ENCODE measurements around the gene GIT2. TPM values are rescaled to one million over a fixed set of nuclear protein-coding genes. Genes with fewer than 3 reads are reported as not detected.
A peak's percentile ranks its signal among the peaks of the same experiment; 100 is the strongest.

Gene GIT2
- total and polyA plus RNA-seq, 4 donors = 9.3 to 78.0 (median 39.6) TPM

DNA sequence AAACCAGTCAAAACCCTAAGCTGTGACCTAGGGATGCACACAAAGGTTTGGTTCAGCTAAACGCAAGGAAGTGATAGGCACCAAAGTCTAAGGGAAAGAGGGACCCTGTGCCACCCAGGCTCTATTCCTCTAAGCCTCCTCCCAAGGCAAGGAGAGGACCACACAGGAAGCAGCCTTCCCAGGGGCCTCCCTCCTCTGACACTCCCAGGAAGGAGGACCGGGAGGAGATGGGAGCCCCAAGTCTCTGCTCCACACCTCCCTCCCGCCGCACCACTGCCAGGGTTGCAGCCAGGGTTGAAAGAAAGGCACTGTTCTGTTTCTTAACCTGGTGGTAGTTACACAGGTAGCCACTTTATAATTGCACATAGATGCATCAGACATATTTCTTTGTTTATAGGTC lies 74.2 kb downstream of the GIT2 start:
- peaks cover 3 to 4% of the 10 kb centered on the region in 2 donors for H3K36me3 ChIP-seq (ENCODE audit: control insufficient read depth in 1 of 2, insufficient read depth in 2 of 2, low read length in 1 of 2)
- WGBS, 2 donors = 79 to 81% methylated on average over 4 of the region's 4 CpGs

DNA sequence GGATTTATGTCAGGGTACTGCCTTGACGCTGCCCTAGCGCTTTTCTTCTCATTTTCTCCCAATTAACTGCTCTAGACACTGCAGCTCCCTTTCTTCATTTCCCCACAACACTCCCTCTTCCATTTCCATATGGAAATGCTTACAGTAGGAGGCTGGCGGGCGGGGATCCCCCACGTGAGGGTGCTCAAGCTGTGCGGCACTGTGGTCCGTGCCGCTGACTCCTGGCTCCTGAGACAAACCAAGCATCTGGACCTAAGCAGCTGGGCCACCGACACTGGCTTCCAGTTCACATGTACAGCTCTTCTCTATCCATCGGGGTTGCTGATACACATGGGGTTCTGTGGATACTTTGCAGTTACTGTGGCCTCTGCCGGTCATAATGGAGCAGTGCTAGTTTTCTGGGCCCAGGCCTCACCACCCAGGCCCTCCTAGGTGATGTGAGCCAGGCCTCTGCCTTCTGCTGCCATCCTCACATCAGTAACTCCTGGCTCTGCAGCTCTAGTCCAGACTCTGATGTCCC lies 75.8 kb downstream of the GIT2 start:
- no peak overlapping the region for H3K27ac ChIP-seq (ENCODE audit: low read depth in 1 of 2, low read length in 2 of 2)
- no peak for ATAC-seq (ENCODE audit: low FRiP score)
- no peaks in the 10 kb centered on the region for H3K9me3 ChIP-seq (ENCODE audit: control insufficient read depth, low read length)
- DNase-seq = peak in 1 of 2 donors; percentile 53
- intact Hi-C loops (cut with DNase I) = no loop called here
- peaks cover 3 to 7% of the 10 kb centered on the region in 2 donors for H3K36me3 ChIP-seq (ENCODE audit: control insufficient read depth in 1 of 2, insufficient read depth in 2 of 2, low read length in 1 of 2)
- no peaks in the 10 kb centered on the region for H3K4me1 ChIP-seq (ENCODE audit: control insufficient read depth in 1 of 2, insufficient read depth in 2 of 2, low read length in 2 of 2)
- no peaks in the 10 kb centered on the region for H3K27me3 ChIP-seq (ENCODE audit: control insufficient read depth in 1 of 2, insufficient read depth in 2 of 2, low read length in 1 of 2)
- WGBS, 2 donors = 87 to 89% methylated on average over 11 of the region's 11 CpGs
- no peak overlapping the region for H3K4me3 ChIP-seq (ENCODE audit: low read length in 2 of 2)

More for the DNA sequence above, 74.2 kb downstream of the GIT2 start:
- DNase-seq (peak in 1 of 2 donors; percentile 46), ATAC-seq (ENCODE audit: low FRiP score) (no peak)
- Histone ChIP-seq H3K4me3 (ENCODE audit: low read length in 2 of 2) (no peak overlapping the region), H3K4me1 (ENCODE audit: control insufficient read depth in 1 of 2, insufficient read depth in 2 of 2, low read length in 2 of 2) (no peaks in the 10 kb centered on the region), H3K27me3 (ENCODE audit: control insufficient read depth in 1 of 2, insufficient read depth in 2 of 2, low read length in 1 of 2) (no peaks in the 10 kb centered on the region), H3K9me3 (ENCODE audit: control insufficient read depth, low read length) (no peaks in the 10 kb centered on the region), H3K27ac (ENCODE audit: low read depth in 1 of 2, low read length in 2 of 2) (no peak overlapping the region)
- intact Hi-C loops (cut with DNase I) = no loop called here

DNA sequence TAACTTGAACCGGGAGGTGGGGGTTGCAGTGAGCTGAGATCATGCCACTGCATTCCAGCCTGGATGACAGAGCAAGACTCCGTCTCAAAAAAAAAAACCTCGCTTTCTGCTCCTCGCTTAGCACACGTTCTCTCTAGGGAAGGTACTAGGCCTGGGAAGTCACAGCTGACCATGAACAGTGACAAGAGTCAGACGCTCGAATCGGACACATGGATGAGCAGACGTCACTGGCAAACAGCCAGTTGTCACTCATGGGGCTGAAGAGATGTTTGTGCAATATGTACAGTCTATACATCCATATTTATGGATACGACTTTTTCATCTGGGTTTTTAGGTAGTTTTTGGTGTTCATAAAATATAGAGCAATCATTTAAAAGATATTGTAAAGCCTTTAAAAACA lies 76.7 kb downstream of the GIT2 start:
- Histone ChIP-seq H3K4me3 (ENCODE audit: low read length in 2 of 2) (no peak overlapping the region), H3K36me3 (ENCODE audit: control insufficient read depth in 1 of 2, insufficient read depth in 2 of 2, low read length in 1 of 2) (peaks cover 4 to 10% of the 10 kb centered on the region in 2 donors), H3K9me3 (ENCODE audit: control insufficient read depth, low read length) (no peaks in the 10 kb centered on the region), H3K4me1 (ENCODE audit: control insufficient read depth in 1 of 2, insufficient read depth in 2 of 2, low read length in 2 of 2) (no peaks in the 10 kb centered on the region), H3K27ac (ENCODE audit: low read depth in 1 of 2, low read length in 2 of 2) (no peak overlapping the region), H3K27me3 (ENCODE audit: control insufficient read depth in 1 of 2, insufficient read depth in 2 of 2, low read length in 1 of 2) (no peaks in the 10 kb centered on the region)
- WGBS, 2 donors = 74 to 76% methylated on average over 10 of the region's 10 CpGs
- DNase-seq = no peak
- intact Hi-C loops (cut with DNase I) = no loop called here
- no peak for ATAC-seq (ENCODE audit: low FRiP score)

DNA sequence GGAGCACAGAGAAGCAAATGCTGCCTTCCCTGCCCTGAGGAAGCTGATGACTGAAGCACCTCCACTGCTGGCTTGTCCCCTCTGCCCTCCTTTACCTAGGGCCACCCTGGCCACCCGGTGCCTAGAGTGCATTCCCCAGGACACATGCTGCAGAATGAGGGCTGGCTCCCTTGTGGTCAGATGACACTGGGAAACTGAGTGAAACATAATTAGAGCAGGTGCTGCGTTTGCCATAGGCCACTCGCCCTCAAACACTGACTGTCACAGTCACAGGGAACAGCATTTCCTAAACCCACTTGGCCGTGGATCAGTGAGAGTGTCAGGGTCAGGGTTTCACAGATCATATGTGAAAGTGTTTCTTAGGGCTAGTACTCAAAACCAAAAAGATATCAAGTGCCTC lies 80.1 kb downstream of the GIT2 start:
- H3K4me1 ChIP-seq (ENCODE audit: control insufficient read depth in 1 of 2, insufficient read depth in 2 of 2, low read length in 2 of 2) = no peaks in the 10 kb centered on the region
- intact Hi-C loops (cut with DNase I) = no loop called here
- no peaks in the 10 kb centered on the region for H3K9me3 ChIP-seq (ENCODE audit: control insufficient read depth, low read length)
- H3K27ac ChIP-seq (ENCODE audit: low read depth in 1 of 2, low read length in 2 of 2) = no peak overlapping the region
- no peak for ATAC-seq (ENCODE audit: low FRiP score)
- peaks cover 6 to 15% of the 10 kb centered on the region in 2 donors for H3K36me3 ChIP-seq (ENCODE audit: control insufficient read depth in 1 of 2, insufficient read depth in 2 of 2, low read length in 1 of 2)
- no peaks in the 10 kb centered on the region for H3K27me3 ChIP-seq (ENCODE audit: control insufficient read depth in 1 of 2, insufficient read depth in 2 of 2, low read length in 1 of 2)
- no peak overlapping the region for H3K4me3 ChIP-seq (ENCODE audit: low read length in 2 of 2)
- WGBS, 2 donors = 88 to 93% methylated on average over 4 of the region's 4 CpGs
- peak in 1 of 2 donors; percentile 22 for DNase-seq

DNA sequence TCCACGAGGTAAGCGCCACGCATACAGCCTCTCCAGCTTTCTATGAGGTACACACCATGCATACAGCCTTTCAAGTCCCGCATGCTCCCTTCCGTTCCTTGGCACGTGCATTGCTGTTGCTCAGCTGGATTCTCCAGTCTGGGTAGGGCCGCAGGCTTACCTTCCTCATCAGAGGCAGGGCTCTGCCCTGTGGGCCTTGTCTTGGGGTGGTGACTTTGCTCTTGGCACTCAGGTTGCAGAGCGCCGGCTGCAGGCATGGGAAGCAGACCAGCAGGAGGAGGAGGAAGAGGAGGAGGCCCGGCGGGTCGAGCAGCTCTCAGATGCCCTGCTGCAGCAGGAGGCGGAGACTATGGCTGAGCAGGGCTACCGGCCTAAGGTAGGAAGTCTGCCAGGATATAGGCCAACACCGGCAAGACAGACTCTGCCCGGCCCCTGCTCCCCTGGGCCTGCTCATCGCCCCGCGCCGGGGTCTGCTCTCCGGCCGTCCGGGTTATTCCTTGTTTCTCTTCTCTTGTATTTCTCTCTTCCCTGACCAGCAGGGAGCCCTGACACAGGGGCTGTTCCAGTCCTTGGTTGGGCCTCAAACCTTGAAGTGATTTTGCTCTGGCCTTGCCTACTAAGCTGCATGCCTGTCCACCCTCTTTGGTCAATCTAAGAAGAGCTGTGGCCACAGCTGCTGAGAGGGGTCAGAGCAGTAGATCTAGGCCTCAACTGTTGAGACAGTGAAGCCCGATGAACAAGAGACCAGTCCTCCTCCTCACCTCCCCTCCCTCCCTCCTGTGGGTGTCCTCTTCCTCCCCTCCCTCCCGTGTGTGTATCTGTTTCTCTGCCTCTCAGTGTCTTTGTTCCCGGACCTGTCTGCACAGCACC lies 80.8 kb downstream of the GIT2 start:
- 82% methylated on average over 24 to 26 of the region's 26 CpGs for WGBS, 2 donors
- ATAC-seq (ENCODE audit: low FRiP score) (no peak), DNase-seq (peak in 1 of 2 donors; percentile 68)
- intact Hi-C loops (cut with DNase I) = no loop called here
- Histone ChIP-seq H3K27ac (ENCODE audit: low read depth in 1 of 2, low read length in 2 of 2) (no peak overlapping the region), H3K27me3 (ENCODE audit: control insufficient read depth in 1 of 2, insufficient read depth in 2 of 2, low read length in 1 of 2) (no peaks in the 10 kb centered on the region), H3K36me3 (ENCODE audit: control insufficient read depth in 1 of 2, insufficient read depth in 2 of 2, low read length in 1 of 2) (peaks cover 6 to 15% of the 10 kb centered on the region in 2 donors), H3K4me1 (ENCODE audit: control insufficient read depth in 1 of 2, insufficient read depth in 2 of 2, low read length in 2 of 2) (no peaks in the 10 kb centered on the region), H3K4me3 (ENCODE audit: low read length in 2 of 2) (no peak overlapping the region), H3K9me3 (ENCODE audit: control insufficient read depth, low read length) (no peaks in the 10 kb centered on the region)

DNA sequence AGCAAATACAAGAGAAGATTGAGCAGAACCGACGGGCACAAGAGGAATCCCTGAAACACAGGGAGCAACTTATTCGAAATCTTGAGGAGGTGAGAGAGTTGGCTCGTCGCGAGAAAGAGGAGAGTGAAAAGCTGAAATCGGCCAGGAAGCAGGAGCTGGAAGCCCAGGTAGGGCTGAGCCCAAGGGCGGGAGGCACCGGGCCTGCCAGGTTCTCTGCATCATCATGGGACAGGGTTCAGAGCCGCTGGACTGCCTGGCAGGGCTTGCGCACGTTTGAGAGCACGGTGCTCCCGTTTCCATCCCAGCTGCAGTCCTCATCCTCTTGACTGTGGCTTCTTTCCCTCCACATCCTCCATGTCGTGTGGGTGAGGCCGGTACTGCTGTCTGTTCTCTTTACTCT lies 81.7 kb downstream of the GIT2 start:
- H3K4me1 ChIP-seq (ENCODE audit: control insufficient read depth in 1 of 2, insufficient read depth in 2 of 2, low read length in 2 of 2) = no peaks in the 10 kb centered on the region
- WGBS, 2 donors = 92 to 93% methylated on average over 16 of the region's 16 CpGs
- no peak overlapping the region for H3K4me3 ChIP-seq (ENCODE audit: low read length in 2 of 2)
- H3K27ac ChIP-seq (ENCODE audit: low read depth in 1 of 2, low read length in 2 of 2) = no peak overlapping the region
- no peaks in the 10 kb centered on the region for H3K27me3 ChIP-seq (ENCODE audit: control insufficient read depth in 1 of 2, insufficient read depth in 2 of 2, low read length in 1 of 2)
- ATAC-seq (ENCODE audit: low FRiP score) (no peak), DNase-seq (peak in 1 of 2 donors; percentile 21)
- H3K9me3 ChIP-seq (ENCODE audit: control insufficient read depth, low read length) = no peaks in the 10 kb centered on the region
- intact Hi-C loops (cut with DNase I) = no loop called here
- H3K36me3 ChIP-seq (ENCODE audit: control insufficient read depth in 1 of 2, insufficient read depth in 2 of 2, low read length in 1 of 2) = peaks cover 6 to 15% of the 10 kb centered on the region in 2 donors

GRCh38 chr12:109912855-109913321 lies 83.3 kb downstream of the GIT2 start:
- WGBS, 2 donors = 83 to 87% methylated on average over 12 of the region's 12 CpGs
- no peak overlapping the region for H3K27ac ChIP-seq (ENCODE audit: low read depth in 1 of 2, low read length in 2 of 2)
- no peaks in the 10 kb centered on the region for H3K9me3 ChIP-seq (ENCODE audit: control insufficient read depth, low read length)
- DNase-seq (peak in 1 of 2 donors; percentile 67), ATAC-seq (ENCODE audit: low FRiP score) (no peak)
- intact Hi-C loops (cut with DNase I) = no loop called here
- no peaks in the 10 kb centered on the region for H3K27me3 ChIP-seq (ENCODE audit: control insufficient read depth in 1 of 2, insufficient read depth in 2 of 2, low read length in 1 of 2)
- H3K4me1 ChIP-seq (ENCODE audit: control insufficient read depth in 1 of 2, insufficient read depth in 2 of 2, low read length in 2 of 2) = no peaks in the 10 kb centered on the region
- H3K36me3 ChIP-seq (ENCODE audit: control insufficient read depth in 1 of 2, insufficient read depth in 2 of 2, low read length in 1 of 2) = peaks cover 6 to 14% of the 10 kb centered on the region in 2 donors
- H3K4me3 ChIP-seq (ENCODE audit: low read length in 2 of 2) = no peak overlapping the region

- ATAC-seq (ENCODE audit: low FRiP score) (no peak), DNase-seq (peak in 1 of 2 donors; percentile 66)
- no peak overlapping the region for H3K4me3 ChIP-seq (ENCODE audit: low read length in 2 of 2)
- H3K27me3 ChIP-seq (ENCODE audit: control insufficient read depth in 1 of 2, insufficient read depth in 2 of 2, low read length in 1 of 2) = no peaks in the 10 kb centered on the region
- WGBS, 2 donors = 62 to 70% methylated on average over 12 of the region's 12 CpGs
- intact Hi-C loops (cut with DNase I) = no loop called here
- no peaks in the 10 kb centered on the region for H3K9me3 ChIP-seq (ENCODE audit: control insufficient read depth, low read length)
- no peak overlapping the region for H3K27ac ChIP-seq (ENCODE audit: low read depth in 1 of 2, low read length in 2 of 2)
- no peaks in the 10 kb centered on the region for H3K4me1 ChIP-seq (ENCODE audit: control insufficient read depth in 1 of 2, insufficient read depth in 2 of 2, low read length in 2 of 2)
- peaks cover 3 to 8% of the 10 kb centered on the region in 2 donors for H3K36me3 ChIP-seq (ENCODE audit: control insufficient read depth in 1 of 2, insufficient read depth in 2 of 2, low read length in 1 of 2)
These were observed 85.2 kb downstream of the GIT2 start for GRCh38 chr12:109910969-109911348.

Measured in aorta (tissue), 5 donors.